ENCODE data around the gene CTRB2. TPM values are rescaled to one million over a fixed set of nuclear protein-coding genes. Genes with fewer than 3 reads are reported as not detected.

CTRB2 gene
- total and polyA plus RNA-seq, 2 of the 8 experiments (the other 6 are each of a cell fraction or from before 2014, with no cell fraction given), result not detected

DNA sequence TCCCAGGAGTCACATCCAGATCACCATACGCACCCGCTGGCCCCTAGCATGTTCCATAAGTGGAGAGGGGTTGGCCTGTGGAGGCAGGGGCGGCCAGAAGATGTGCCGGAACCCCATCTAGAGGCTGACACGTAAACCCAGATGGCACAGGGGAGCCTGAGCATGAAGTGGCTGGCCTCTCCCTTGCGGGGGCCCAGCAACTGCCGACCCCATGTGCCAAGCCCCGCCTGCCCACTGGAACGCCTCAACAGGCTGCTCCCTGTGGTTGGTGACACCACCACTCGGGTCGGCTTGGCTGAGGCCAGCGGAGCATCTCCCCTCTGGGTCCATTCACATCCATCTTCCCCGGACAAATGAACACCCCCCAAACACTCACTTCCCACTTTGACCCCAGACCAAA is 35.0 kb upstream of the CTRB2 start (continued):
- TF ChIP-seq, protein P1, sequence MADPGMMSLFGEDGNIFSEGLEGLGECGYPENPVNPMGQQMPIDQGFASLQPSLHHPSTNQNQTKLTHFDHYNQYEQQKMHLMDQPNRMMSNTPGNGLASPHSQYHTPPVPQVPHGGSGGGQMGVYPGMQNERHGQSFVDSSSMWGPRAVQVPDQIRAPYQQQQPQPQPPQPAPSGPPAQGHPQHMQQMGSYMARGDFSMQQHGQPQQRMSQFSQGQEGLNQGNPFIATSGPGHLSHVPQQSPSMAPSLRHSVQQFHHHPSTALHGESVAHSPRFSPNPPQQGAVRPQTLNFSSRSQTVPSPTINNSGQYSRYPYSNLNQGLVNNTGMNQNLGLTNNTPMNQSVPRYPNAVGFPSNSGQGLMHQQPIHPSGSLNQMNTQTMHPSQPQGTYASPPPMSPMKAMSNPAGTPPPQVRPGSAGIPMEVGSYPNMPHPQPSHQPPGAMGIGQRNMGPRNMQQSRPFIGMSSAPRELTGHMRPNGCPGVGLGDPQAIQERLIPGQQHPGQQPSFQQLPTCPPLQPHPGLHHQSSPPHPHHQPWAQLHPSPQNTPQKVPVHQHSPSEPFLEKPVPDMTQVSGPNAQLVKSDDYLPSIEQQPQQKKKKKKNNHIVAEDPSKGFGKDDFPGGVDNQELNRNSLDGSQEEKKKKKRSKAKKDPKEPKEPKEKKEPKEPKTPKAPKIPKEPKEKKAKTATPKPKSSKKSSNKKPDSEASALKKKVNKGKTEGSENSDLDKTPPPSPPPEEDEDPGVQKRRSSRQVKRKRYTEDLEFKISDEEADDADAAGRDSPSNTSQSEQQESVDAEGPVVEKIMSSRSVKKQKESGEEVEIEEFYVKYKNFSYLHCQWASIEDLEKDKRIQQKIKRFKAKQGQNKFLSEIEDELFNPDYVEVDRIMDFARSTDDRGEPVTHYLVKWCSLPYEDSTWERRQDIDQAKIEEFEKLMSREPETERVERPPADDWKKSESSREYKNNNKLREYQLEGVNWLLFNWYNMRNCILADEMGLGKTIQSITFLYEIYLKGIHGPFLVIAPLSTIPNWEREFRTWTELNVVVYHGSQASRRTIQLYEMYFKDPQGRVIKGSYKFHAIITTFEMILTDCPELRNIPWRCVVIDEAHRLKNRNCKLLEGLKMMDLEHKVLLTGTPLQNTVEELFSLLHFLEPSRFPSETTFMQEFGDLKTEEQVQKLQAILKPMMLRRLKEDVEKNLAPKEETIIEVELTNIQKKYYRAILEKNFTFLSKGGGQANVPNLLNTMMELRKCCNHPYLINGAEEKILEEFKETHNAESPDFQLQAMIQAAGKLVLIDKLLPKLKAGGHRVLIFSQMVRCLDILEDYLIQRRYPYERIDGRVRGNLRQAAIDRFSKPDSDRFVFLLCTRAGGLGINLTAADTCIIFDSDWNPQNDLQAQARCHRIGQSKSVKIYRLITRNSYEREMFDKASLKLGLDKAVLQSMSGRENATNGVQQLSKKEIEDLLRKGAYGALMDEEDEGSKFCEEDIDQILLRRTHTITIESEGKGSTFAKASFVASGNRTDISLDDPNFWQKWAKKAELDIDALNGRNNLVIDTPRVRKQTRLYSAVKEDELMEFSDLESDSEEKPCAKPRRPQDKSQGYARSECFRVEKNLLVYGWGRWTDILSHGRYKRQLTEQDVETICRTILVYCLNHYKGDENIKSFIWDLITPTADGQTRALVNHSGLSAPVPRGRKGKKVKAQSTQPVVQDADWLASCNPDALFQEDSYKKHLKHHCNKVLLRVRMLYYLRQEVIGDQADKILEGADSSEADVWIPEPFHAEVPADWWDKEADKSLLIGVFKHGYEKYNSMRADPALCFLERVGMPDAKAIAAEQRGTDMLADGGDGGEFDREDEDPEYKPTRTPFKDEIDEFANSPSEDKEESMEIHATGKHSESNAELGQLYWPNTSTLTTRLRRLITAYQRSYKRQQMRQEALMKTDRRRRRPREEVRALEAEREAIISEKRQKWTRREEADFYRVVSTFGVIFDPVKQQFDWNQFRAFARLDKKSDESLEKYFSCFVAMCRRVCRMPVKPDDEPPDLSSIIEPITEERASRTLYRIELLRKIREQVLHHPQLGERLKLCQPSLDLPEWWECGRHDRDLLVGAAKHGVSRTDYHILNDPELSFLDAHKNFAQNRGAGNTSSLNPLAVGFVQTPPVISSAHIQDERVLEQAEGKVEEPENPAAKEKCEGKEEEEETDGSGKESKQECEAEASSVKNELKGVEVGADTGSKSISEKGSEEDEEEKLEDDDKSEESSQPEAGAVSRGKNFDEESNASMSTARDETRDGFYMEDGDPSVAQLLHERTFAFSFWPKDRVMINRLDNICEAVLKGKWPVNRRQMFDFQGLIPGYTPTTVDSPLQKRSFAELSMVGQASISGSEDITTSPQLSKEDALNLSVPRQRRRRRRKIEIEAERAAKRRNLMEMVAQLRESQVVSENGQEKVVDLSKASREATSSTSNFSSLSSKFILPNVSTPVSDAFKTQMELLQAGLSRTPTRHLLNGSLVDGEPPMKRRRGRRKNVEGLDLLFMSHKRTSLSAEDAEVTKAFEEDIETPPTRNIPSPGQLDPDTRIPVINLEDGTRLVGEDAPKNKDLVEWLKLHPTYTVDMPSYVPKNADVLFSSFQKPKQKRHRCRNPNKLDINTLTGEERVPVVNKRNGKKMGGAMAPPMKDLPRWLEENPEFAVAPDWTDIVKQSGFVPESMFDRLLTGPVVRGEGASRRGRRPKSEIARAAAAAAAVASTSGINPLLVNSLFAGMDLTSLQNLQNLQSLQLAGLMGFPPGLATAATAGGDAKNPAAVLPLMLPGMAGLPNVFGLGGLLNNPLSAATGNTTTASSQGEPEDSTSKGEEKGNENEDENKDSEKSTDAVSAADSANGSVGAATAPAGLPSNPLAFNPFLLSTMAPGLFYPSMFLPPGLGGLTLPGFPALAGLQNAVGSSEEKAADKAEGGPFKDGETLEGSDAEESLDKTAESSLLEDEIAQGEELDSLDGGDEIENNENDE (IDR thresholded peaks at IDR 0.05; ENCODE audit: insufficient replicate concordance, low read length), result no peak
